GM21619 (cell line): ENCODE data around the gene MTOR.
"Not testable (repeated sequence)": the region's sequence is repeated elsewhere in the genome, so short reads cannot be mapped to it uniquely, and the experiment has no call there.

Source experiments
- ATAC-seq: cut with Tn5 transposase; IDR thresholded peaks from one replicate; pipeline ENCODE4 v1.9.1; 2021; ENCODE audit not compliant: unreplicated experiment

The MTOR gene

GRCh38 chr1:11187000-11187399, 75.4 kb downstream of the MTOR start:
- ATAC-seq: no peak

- no peak for ATAC-seq
Observed at GRCh38 chr1:11184973-11185372, 77.4 kb downstream of the MTOR start.

GRCh38 chr1:11182884-11183283, 79.5 kb downstream of the MTOR start:
- ATAC-seq: no peak

- ATAC-seq: no peak
Observed at GRCh38 chr1:11180342-11180744, 82.0 kb downstream of the MTOR start.

GRCh38 chr1:11179749-11180148, 82.6 kb downstream of the MTOR start:
- not testable (repeated sequence) for ATAC-seq

- ATAC-seq: no peak
Observed at GRCh38 chr1:11179125-11179524, 83.2 kb downstream of the MTOR start.

GRCh38 chr1:11178021-11179015, 84.0 kb downstream of the MTOR start:
- ATAC-seq: no peak

GRCh38 chr1:11176081-11176706, 86.2 kb downstream of the MTOR start:
- ATAC-seq: no peak

- ATAC-seq: no peak
Observed at GRCh38 chr1:11175461-11175860, 86.9 kb downstream of the MTOR start.

- no peak for ATAC-seq
Observed at GRCh38 chr1:11174261-11174942, 87.9 kb downstream of the MTOR start.

GRCh38 chr1:11170102-11170501, 92.2 kb downstream of the MTOR start:
- no peak for ATAC-seq

- no peak for ATAC-seq
Observed at GRCh38 chr1:11169202-11169601, 93.1 kb downstream of the MTOR start.

GRCh38 chr1:11168731-11169130, 93.6 kb downstream of the MTOR start:
- ATAC-seq: no peak

GRCh38 chr1:11166744-11167143, 95.6 kb downstream of the MTOR start:
- ATAC-seq: not testable (repeated sequence)

GRCh38 chr1:11162752-11163151, 99.6 kb downstream of the MTOR start:
- ATAC-seq: not testable (repeated sequence)

- no peak for ATAC-seq
Observed at GRCh38 chr1:11158720-11159321, 103.5 kb downstream of the MTOR start.

GRCh38 chr1:11158291-11158690, 104.1 kb downstream of the MTOR start:
- no peak for ATAC-seq

- ATAC-seq: no peak
Observed at GRCh38 chr1:11157867-11158266, 104.5 kb downstream of the MTOR start.

- ATAC-seq: no peak
Observed at GRCh38 chr1:11157394-11157793, 105.0 kb downstream of the MTOR start.

- ATAC-seq: no peak
Observed at GRCh38 chr1:11156963-11157362, 105.4 kb downstream of the MTOR start.

- ATAC-seq: no peak
Observed at GRCh38 chr1:11156441-11156840, 105.9 kb downstream of the MTOR start.
